NCI-H460 (cell line): ENCODE measurements around the gene SMAD6. TPM values are rescaled to one million over a fixed set of nuclear protein-coding genes. Genes with fewer than 3 reads are reported as not detected.
"Not testable (repeated sequence)": the region's sequence is repeated elsewhere in the genome, so short reads cannot be mapped to it uniquely, and the experiment has no call there.

Experiments
- DNase-seq: peaks from one replicate; pipeline ENCODE4 v3.0.0-alpha.2; 2016; ENCODE audit warnings: low read depth; ENCODE audit errors: extremely low read depth
- total RNA-seq: library from RNA; depleted of rRNA; stranded (reverse); fragments of >200 nt; shearing (Covaris generic); gene quantifications from 2 replicates; pipeline ENCODE4 v1.2.3, GENCODE V29; 2014

SMAD6 gene
- total RNA-seq, 1 experiment from 2014 or later = 4.0 TPM

DNA sequence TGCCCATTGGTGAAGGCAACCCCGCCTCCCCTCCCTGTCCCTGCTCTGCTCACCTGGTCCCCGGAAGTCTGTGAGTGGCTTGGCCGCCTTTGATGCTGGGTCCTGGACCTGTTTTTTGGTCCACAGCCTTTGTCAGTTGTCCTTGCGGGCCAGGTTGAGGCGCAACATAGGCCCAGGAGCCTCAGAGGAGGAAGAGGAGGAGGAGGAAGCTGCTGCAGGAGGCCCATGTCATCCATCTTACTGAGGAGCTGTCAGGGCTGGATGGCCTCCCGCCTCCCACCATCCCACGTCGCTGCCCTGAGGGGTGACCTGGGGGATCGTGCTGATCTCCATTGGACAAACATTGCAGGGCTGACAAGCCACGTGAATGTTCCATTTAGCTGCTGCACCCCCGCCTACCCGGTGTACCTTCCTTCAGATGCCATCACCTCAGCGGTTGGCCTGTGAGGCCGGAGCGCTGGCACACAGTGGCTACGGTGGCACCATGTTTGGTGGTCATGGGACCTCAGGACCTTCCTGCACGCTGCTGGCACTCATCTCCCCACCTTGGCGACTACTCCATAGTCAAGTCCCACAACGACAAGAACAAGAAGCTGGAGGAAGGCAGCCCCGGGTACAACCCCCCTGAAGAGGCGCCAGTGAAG lies 106.3 kb downstream of the SMAD6 start:
- no peak for DNase-seq

DNA sequence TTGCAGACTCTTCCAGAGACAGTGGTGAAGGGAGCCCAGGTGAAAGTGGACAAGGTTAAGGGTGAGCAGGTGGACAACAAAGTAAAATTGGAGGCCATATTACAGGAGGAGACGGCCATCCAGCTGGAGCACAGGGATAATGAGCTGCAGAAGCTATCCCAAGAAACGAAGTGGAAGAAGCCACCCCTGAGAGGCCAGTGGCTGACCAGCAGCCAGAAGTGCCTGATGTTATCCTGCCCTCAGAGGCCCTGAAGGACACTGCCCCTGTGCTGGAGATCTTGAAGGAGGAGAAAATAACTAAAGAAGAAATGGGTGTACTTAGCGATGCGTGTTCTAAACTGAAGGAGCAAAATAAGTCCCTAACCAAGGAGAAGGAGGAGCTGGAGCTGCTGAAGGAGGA lies 107.6 kb downstream of the SMAD6 start:
- no peak for DNase-seq

DNA sequence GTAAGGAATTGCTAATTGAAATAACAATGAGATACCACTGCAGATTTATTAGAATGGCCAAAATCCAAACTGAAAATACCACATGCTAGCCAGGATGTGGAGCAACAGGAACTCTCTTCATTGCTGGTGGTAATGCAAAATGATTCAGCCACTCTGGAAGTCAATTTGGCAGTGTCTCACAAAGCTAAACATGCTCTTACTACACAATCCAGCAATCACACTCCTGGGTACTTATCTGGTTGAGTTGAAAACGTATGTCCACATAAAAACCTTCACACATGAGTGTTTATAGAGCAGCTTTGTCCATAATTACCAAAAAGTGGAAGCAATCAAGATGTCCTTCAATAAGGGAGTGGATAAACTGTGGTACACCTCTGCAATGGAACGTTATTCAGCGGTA lies 113.3 kb downstream of the SMAD6 start:
- DNase-seq = no peak

GRCh38 chr15:66816201-66816600 lies 114.2 kb downstream of the SMAD6 start:
- no peak for DNase-seq

- no peak for DNase-seq
These were observed 117.0 kb downstream of the SMAD6 start for GRCh38 chr15:66819084-66819483.

DNA sequence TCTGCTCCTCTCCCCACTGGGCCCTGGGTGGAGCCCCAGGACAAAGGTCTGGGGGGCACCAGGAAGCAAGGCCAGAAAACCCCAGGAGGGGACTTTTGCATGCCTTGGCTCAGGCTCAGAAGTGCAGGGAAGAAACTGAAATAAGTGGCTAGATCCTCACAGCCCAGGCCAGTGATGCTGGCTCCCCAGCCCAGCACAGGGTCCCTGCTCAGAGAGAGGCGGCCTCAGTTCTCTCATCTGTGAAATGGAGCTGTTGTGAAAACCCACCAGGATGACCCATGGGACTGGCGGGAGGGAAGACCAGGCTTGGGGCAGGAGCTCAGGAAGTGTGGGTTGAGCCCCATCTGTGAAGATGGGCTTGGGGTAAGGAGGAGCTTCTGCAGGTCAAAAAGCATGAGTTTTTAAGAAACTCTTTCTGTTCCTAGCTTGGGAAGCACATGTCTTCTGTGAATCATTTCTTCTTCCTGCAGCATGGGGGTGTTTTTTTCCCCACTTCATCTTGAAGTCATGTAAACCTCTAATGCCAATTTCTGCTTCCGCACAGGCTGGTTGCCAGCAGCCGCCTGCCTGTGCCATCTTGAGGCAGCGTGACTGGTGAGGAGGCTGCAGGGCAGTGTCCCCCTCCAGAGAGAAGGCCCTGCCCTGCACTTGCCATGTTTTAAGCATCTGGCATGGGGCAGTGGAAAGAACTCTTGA lies 118.6 kb downstream of the SMAD6 start:
- no peak for DNase-seq

GRCh38 chr15:66821307-66821706 lies 119.3 kb downstream of the SMAD6 start:
- DNase-seq = no peak

DNA sequence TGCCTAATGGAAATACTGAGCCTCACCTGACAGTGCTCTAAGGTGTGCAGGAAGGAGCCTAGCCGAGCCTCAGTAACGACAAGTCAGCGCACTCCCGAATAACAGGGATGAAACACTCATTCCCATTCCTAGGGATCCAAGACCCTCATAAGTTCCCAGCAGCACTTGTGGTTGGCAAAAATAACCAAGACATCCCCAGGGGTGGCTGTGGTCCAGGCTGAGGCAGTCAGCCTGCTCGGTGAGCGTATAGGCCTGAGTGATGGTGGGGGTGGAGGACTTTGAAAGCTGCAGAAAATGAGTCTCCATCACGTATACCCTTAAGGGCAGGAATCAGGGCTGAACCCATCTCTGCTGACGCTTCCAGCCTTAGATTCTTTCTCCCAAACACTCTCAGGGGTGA lies 120.1 kb downstream of the SMAD6 start:
- no peak for DNase-seq

DNA sequence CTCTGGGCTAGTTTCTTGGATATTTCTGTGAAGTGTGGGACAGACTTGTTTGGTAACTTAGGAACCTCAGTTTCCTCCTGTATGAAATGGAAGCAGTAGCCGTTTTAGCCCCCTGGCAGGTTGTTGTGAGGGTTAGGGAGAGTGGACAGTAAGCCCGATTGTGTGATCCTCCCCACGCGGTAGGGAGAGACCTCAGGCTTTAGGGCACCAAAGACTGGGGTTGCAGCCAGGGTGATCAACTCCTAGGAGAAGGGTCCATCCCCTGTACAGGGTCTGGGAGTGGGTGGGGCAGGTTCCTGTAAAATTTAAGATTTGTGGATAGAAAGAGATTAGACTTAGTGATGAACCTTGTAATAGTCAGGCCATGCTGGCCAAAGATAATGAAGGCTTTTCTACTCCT lies 120.5 kb downstream of the SMAD6 start:
- DNase-seq = no peak

DNA sequence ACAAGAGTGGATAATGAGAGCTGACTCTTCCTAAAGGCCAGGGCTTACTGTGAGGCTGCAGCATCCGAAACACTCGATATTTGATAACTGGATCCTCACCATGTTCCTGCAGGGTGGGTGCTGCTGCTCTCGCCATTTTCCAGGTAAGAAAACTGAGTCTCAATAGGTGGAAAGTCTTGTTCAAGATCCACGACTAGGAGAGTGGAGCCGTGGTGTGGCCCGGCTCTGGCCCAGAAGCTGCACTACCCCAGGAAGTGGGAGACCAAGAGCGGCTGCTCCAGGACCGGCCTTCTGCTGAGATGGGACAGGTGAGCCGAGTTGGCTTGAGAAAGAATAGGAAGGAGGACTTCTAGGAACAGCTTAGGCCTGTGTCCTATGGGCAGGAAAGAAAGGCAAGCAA lies 121.6 kb downstream of the SMAD6 start:
- DNase-seq = no peak

GRCh38 chr15:66824424-66824823 lies 122.4 kb downstream of the SMAD6 start:
- no peak for DNase-seq

- no peak for DNase-seq
These were observed 123.1 kb downstream of the SMAD6 start for GRCh38 chr15:66825139-66825538.

- no peak for DNase-seq
These were observed 123.7 kb downstream of the SMAD6 start for GRCh38 chr15:66825731-66826130.

DNA sequence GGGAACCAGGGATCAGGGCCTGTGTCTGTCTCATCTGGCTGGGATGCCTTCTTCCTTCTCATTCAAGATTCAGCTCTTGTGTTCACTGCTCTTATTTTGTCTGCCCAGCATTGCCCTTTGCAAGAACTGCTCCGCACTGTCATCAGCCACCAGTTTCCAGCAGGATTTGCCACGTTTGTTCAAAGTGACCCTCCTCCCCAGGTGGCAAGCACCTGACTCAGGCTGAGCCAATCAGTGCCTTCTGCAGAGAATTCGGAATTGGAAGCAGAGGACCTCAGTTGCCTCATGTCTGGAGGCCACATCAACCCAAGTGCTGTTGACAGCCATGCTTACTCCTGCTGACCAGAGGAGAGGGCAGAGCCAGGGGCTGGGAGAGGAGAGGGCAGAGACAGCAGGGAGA lies 124.5 kb downstream of the SMAD6 start:
- no peak for DNase-seq

GRCh38 chr15:66827039-66827697 lies 125.1 kb downstream of the SMAD6 start:
- DNase-seq = no peak

GRCh38 chr15:66827698-66828055 lies 125.6 kb downstream of the SMAD6 start:
- DNase-seq = no peak

DNA sequence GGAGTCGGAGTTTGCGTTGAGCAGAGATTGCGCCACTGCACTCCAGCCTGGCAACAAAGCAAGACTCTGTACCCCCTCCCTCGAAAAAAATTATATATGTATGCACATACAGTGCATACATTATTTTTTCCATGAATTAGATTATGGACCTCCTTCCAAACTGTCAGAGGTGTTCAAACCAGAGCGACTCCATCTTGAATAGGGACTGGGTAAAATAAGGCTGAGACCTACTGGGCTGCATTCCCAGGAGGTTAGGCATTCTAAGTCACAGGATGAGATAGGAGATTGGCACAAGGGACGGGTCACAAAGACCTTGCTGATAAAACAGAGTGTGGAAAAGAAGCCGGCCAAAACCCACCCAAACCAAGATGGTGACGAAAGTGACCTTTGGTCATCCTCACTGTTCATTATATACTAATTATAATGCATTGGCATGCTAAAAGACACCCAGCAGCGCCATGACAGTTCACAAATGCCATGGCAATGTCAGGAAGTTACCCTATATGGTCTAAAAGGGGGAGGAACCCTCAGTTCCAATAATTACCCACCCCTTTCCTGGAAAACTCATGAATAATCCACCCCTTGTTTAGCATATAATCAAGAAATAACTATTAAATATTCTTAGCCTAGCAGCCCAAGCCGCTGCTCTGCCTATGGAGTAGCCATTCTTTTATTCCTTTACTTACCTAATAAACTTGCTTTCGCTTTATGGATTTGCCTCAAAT lies 126.9 kb downstream of the SMAD6 start:
- DNase-seq = not testable (repeated sequence)

DNA sequence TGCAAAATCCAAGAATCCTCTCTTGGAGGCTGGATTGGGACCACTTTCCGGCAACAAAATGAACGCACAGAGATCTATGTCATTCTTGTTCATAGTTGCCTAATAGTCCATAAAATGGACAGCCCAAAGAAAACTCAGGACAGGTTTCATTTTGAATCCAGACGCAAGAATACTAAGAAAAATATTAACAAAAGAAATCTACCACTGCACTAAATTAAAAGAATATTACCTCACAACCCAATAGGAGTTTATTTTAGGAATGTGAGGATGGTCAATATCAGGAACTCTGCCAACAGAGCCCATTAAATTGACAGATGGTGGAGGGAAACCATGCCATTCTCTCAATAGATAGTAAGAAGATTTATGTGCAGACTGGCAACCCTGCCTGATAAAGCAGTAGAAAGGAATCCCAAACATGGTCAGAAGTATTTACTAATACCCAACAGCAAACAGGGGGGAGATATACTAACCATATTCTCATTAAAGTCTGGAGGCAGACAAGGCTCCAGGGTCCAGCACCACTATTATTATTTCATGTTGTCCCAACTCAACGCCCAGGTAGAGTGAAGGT lies 127.6 kb downstream of the SMAD6 start:
- no peak for DNase-seq

DNA sequence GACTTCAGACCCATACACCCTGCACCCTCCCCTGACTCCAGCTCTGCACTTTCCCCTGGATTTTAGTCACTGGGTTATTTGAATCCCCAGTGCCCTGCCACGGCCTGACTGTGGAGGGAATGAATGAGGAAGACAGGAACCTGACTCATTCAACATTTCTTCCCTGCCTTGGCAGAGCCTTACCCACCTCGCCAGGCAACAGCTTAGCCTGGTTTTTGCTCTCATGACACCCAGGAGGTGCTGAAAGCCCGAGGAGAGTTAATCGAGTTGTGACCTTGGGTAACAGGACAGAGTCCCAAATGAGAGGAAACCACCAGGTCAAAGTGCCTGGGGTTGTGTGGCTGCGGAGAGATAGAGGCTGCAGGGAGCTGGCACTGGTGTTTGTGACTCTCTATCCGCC lies 128.3 kb downstream of the SMAD6 start:
- DNase-seq = no peak

DNA sequence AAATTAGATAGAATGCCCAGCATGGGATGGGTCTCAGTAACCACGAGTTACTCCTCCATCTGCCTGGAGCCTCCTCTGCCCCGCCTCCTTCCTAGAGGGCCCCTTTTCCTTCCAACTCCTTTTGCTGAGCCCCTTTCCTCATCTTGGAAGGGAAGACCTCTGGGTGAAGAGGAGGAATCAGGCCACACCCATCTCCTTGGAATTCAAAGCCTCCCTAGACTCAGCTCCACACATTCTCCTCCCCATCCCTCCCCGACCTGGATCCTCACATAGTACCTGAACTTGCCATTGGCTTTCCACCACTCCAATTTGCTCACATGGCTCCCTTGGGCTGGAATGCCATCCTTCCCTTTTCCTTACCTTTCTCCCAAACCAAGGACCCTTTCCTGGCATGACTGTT lies 128.8 kb downstream of the SMAD6 start:
- DNase-seq = no peak

GRCh38 chr15:66831289-66831688 lies 129.3 kb downstream of the SMAD6 start:
- DNase-seq = no peak
